A673 (cell line): Measurements from ENCODE around the gene EOMES. TPM values are rescaled to one million over a fixed set of nuclear protein-coding genes. Genes with fewer than 3 reads are reported as not detected.

ENCODE experiments used
- BruUV-seq: library from RNA; stranded (reverse); fragments of 400-500 nt; replicated peaks from 2 replicates; lab custom pipeline; 2021; lab: Mats Ljungman, UMichigan
- CTCF ChIA-PET: fragments of 300-600 bp; sonication (Branson Sonifier 250); formaldehyde crosslinking; loops from one replicate; lab custom pipeline; 2022; ENCODE audit warnings: antibody characterized with exemption; lab: Charles Lee
- POLR2A ChIA-PET: fragments of 300-600 bp; sonication (Branson Sonifier 250); formaldehyde crosslinking; loops from one replicate; lab custom pipeline; 2022; ENCODE audit warnings: antibody characterized with exemption; ENCODE audit not compliant: low non-redundant PET; lab: Charles Lee
- DNase-seq: peaks from one replicate; pipeline ENCODE4 v3.0.0-alpha.2; 2015; ENCODE audit warnings: low spot score
- H3K27ac ChIP-seq: fragments of 200-600 bp; sonication (generic); 2 replicates; pipeline ENCODE4 v1.5.1; 2016; ENCODE audit warnings: mixed run types, low read depth, mild to moderate bottlenecking, mixed read lengths, antibody characterized with exemption, low read length; ENCODE audit not compliant: poor library complexity, severe bottlenecking
- H3K27me3 ChIP-seq: fragments of 200-600 bp; sonication (generic); replicated peaks from 2 replicates; pipeline ENCODE4 v1.6.1; 2017; ENCODE audit warnings: mixed run types, low read depth, mild to moderate bottlenecking, mixed read lengths, antibody characterized with exemption, low read length; ENCODE audit not compliant: insufficient read depth, poor library complexity
- H3K36me3 ChIP-seq: fragments of 200-600 bp; sonication (generic); 2 replicates; pipeline ENCODE4 v1.6.1; 2016; ENCODE audit warnings: mixed run types, mild to moderate bottlenecking, mixed read lengths, antibody characterized with exemption, low read length; ENCODE audit not compliant: insufficient read depth, poor library complexity, severe bottlenecking
- H3K4me1 ChIP-seq: fragments of 200-600 bp; sonication (generic); 2 replicates; pipeline ENCODE4 v1.6.1; 2017; ENCODE audit warnings: mixed run types, mild to moderate bottlenecking, mixed read lengths, antibody characterized with exemption, low read length; ENCODE audit not compliant: insufficient read depth, poor library complexity, severe bottlenecking
- H3K4me3 ChIP-seq: fragments of 200-600 bp; sonication (generic); 2 replicates; pipeline ENCODE4 v1.5.1; 2016; ENCODE audit warnings: low read depth, mixed run types, mild to moderate bottlenecking, mixed read lengths, low read length; ENCODE audit not compliant: poor library complexity, severe bottlenecking
- H3K9me3 ChIP-seq: fragments of 200-600 bp; sonication (generic); 2 replicates; pipeline ENCODE4 v1.6.1; 2016; ENCODE audit warnings: mixed run types, low read depth, mild to moderate bottlenecking, mixed read lengths, antibody characterized with exemption, low read length; ENCODE audit not compliant: poor library complexity, severe bottlenecking
- CTCF ChIP-seq: fragments of 300-800, 200-600 bp; sonication (generic); conservative IDR thresholded peaks from 2 replicates; pipeline ENCODE4 v1.5.1; 2017; ENCODE audit warnings: low read depth, mild to moderate bottlenecking, antibody characterized with exemption, low read length, moderate library complexity, mixed read lengths
- EZH2 ChIP-seq: fragments of 200-600 bp; sonication (generic); IDR thresholded peaks from 2 replicates; pipeline ENCODE4 v1.6.1; 2017; ENCODE audit warnings: borderline replicate concordance, low read depth, mild to moderate bottlenecking, mixed read lengths, antibody characterized with exemption, low read length; ENCODE audit not compliant: poor library complexity, severe bottlenecking
- intact Hi-C: fragments of 100-400 bp; cut with micrococcal nuclease; formaldehyde crosslinking; loops from one replicate; pipeline ENCODE4 v1.10.0; 2022; ENCODE audit not compliant: unreplicated experiment
- total RNA-seq: library from RNA; stranded (reverse); gene quantifications from 2 replicates; pipeline ENCODE4 v1.2.3, GENCODE V29; 2021

Gene EOMES
- total RNA-seq, 1 experiment from 2014 or later, result not detected

- CTCF ChIA-PET, result interaction anchor here (0.6 to 1.7 kb wide), 2 partner anchors 11 to 1914 kb away, joined by 3 to 7 read pairs; no protein-coding TSS in a partner anchor
- BruUV-seq, result no TSS peak
- intact Hi-C loops, result no loop called here
- H3K36me3 ChIP-seq, result no peaks in the 10 kb centered on the region
- H3K9me3 ChIP-seq, result no peaks in the 10 kb centered on the region
- H3K4me1 ChIP-seq, result peaks cover 15% of the 10 kb centered on the region
- no peak overlapping the region for H3K27ac ChIP-seq
- TF ChIP-seq EZH2 (peak; percentile 56), CTCF (no peak)
- peak overlapping the region; percentile 47 for H3K4me3 ChIP-seq
- DNase-seq, result no peak
- POLR2A ChIA-PET, result no interaction called here
- peaks cover 99% of the 10 kb centered on the region for H3K27me3 ChIP-seq
These were observed 900 bp upstream of the EOMES start for GRCh38 chr3:27723001-27723445.

DNA sequence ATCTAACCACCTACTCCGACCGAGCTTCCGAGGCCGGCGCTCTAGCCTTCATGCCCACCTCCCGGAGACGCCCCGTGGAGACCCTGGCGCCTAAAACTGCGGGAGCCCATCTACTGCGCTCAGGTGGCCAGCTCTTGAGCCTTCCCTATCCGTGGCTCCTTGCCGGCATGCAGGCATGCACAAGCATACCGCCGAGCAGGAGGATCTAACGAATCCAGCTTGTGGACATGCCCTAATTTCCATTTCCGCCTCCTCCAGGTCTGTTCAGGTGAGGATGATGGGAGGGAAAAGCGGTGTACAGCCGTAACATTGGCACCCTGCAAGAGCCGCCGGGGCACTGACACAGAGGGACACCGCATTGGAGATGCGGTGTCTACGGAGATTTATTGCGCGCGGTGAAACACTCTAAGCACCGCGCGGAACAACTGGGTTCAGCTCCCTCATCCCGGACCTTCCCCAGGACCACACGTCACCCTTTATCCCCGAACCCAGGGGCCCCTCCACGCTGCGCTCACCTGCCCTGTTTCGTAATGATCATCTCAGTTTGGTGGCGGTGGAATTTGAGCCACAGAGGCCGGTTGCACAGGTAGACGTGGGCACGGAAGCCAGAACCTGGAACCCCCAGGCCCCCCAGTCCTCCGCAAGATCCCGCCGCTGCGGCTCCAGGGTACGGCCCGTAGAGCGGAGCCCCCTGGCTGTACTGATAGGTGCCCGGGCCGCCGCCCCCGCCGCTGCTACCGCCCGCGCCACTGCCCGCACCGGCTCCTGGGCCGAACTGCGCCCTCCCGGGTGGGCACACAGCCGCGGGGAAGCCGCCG lies 1.0 kb downstream of the EOMES start:
- intact Hi-C loops, result no loop called here
- CTCF ChIA-PET, result interaction anchor here (0.7 to 1.7 kb wide), 4 partner anchors 9 to 858 kb away, joined by 3 to 7 read pairs (median 3); no protein-coding TSS in a partner anchor
- peaks cover 15% of the 10 kb centered on the region for H3K4me1 ChIP-seq
- TF ChIP-seq EZH2 (no peak), CTCF (no peak)
- POLR2A ChIA-PET, result no interaction called here
- no TSS peak for BruUV-seq
- DNase-seq, result no peak
- H3K27ac ChIP-seq, result no peak overlapping the region
- H3K36me3 ChIP-seq, result no peaks in the 10 kb centered on the region
- H3K4me3 ChIP-seq, result peak overlapping the region; percentile 47
- no peaks in the 10 kb centered on the region for H3K9me3 ChIP-seq
- peaks cover 99% of the 10 kb centered on the region for H3K27me3 ChIP-seq

- Histone ChIP-seq H3K27ac (no peak overlapping the region), H3K9me3 (no peaks in the 10 kb centered on the region), H3K4me1 (peaks cover 15% of the 10 kb centered on the region), H3K36me3 (no peaks in the 10 kb centered on the region), H3K27me3 (peaks cover 97% of the 10 kb centered on the region), H3K4me3 (no peak overlapping the region)
- POLR2A ChIA-PET, result no interaction called here
- BruUV-seq, result no TSS peak
- CTCF ChIA-PET, result no interaction called here
- TF ChIP-seq EZH2, result no peak
- TF ChIP-seq CTCF, result no peak
- no peak for DNase-seq
- intact Hi-C loops, result no loop called here
These were observed 2.7 kb downstream of the EOMES start for GRCh38 chr3:27719314-27720003.
